HCT116 (cell line): Measurements from ENCODE around the gene SYT9. TPM values are rescaled to one million over a fixed set of nuclear protein-coding genes. Genes with fewer than 3 reads are reported as not detected.

Experiments
- ATAC-seq: fragments of 200-7000 bp; cut with Tn5 transposase; 2 replicates; pipeline ENCODE4 v1.9.1; 2020; ENCODE audit warnings: mild to moderate bottlenecking, moderate library complexity
- BruUV-seq: library from RNA; stranded (reverse); fragments of 400-500 nt; replicated peaks from 2 replicates; lab custom pipeline; 2021; lab: Mats Ljungman, UMichigan
- CTCF ChIA-PET: fragments of 300-600 bp; sonication (Branson Sonifier 250); formaldehyde crosslinking; loops from one replicate; lab custom pipeline; 2021; ENCODE audit warnings: antibody characterized with exemption; lab: Charles Lee
- POLR2A ChIA-PET: fragments of 300-600, 350-600 bp; sonication (Branson Sonifier 250); formaldehyde crosslinking; loops from one replicate; lab custom pipeline; 2021; ENCODE audit warnings: antibody characterized with exemption; lab: Charles Lee
- RAD21 ChIA-PET, 2 experiments: fragments of 300-600 bp; sonication (Branson Sonifier 250); formaldehyde crosslinking; loops; one replicate each; lab custom pipeline; 2023; ENCODE audit warnings: low total read pairs in 2 of 2; ENCODE audit not compliant: uncharacterized antibody in 2 of 2, unreplicated experiment in 2 of 2, low non-redundant PET in 1 of 2; lab: Charles Lee
- DNase-seq: peaks from one replicate; pipeline ENCODE4 v3.0.0-alpha.2; 2010; ENCODE audit warnings: low read depth, low spot score
- H2AFZ ChIP-seq: fragments of 200-600 bp; shearing (Covaris generic), sonication (generic); 2 replicates; pipeline ENCODE4 v1.6.1; 2017; ENCODE audit warnings: low read depth, mixed run types, mixed read lengths, antibody characterized with exemption, low read length; ENCODE audit not compliant: poor library complexity, severe bottlenecking
- H3K27ac ChIP-seq: 2 replicates; pipeline ENCODE4 v1.5.1; 2012; ENCODE audit warnings: low read depth, low read length
- H3K27me3 ChIP-seq: fragments of 200-600 bp; sonication (generic); 2 replicates; pipeline ENCODE4 v1.6.1; 2016; ENCODE audit warnings: mixed run types, low read length, mixed read lengths; ENCODE audit not compliant: insufficient read depth
- H3K36me3 ChIP-seq, 2 experiments: fragments of 200-500 bp in 1 of 2; fragments of 200-600 bp in 1 of 2; sonication (Bioruptor generic) in 1 of 2; sonication (generic) in 1 of 2; 2 replicates each; pipeline versions ENCODE4 v1.5.1 to v1.6.1; 2014 to 2016; ENCODE audit warnings: low read length in 2 of 2, inconsistent platforms in 1 of 2, mixed read lengths in 1 of 2, mixed run types in 1 of 2; ENCODE audit not compliant: insufficient read depth in 2 of 2, control insufficient read depth in 1 of 2
- H3K4me1 ChIP-seq, 2 experiments: fragments of 200-600 bp in 1 of 2; sonication (generic) in 1 of 2; 2 replicates each; pipeline versions ENCODE4 v1.5.1 to v1.6.1; 2012 to 2017; ENCODE audit warnings: low read length in 2 of 2, inconsistent platforms in 1 of 2, mild to moderate bottlenecking in 1 of 2, mixed read lengths in 1 of 2, mixed run types in 1 of 2, moderate library complexity in 1 of 2; ENCODE audit not compliant: insufficient read depth in 2 of 2, control insufficient read depth in 1 of 2
- H3K4me2 ChIP-seq: fragments of 200-600 bp; sonication (generic); 2 replicates; pipeline ENCODE4 v1.6.1; 2017; ENCODE audit warnings: mixed run types, low read length, mixed read lengths
- H3K4me3 ChIP-seq, 2 experiments: fragments of 200-600 bp in 1 of 2; sonication (generic) in 1 of 2; replicated peaks in 1 of 2; 2 replicates each; pipeline ENCODE4 v1.5.1; 2011 to 2016; ENCODE audit warnings: low read length in 2 of 2, control low read depth in 1 of 2, low read depth in 1 of 2, mild to moderate bottlenecking in 1 of 2, mixed read lengths in 1 of 2, mixed run types in 1 of 2
- H3K79me2 ChIP-seq: fragments of 200-600 bp; sonication (generic); 2 replicates; pipeline ENCODE4 v1.6.1; 2017; ENCODE audit warnings: mild to moderate bottlenecking, mixed run types, low read length, moderate library complexity, mixed read lengths; ENCODE audit not compliant: insufficient read depth
- H3K9ac ChIP-seq: fragments of 200-600 bp; sonication (generic); 2 replicates; pipeline ENCODE4 v1.6.1; 2016; ENCODE audit warnings: low read length, mixed read lengths
- H3K9me2 ChIP-seq: fragments of 200-600 bp; sonication (generic), shearing (Covaris generic); 2 replicates; pipeline ENCODE4 v1.6.1; 2017; ENCODE audit warnings: mixed run types, mild to moderate bottlenecking, moderate library complexity; ENCODE audit not compliant: insufficient read depth
- H3K9me3 ChIP-seq, 2 experiments: fragments of 200-500 bp in 1 of 2; fragments of 200-600 bp in 1 of 2; sonication (Bioruptor generic) in 1 of 2; sonication (generic) in 1 of 2; 2 replicates each; pipeline ENCODE4 v1.6.1; 2014 to 2017; ENCODE audit warnings: low read length in 2 of 2, mixed read lengths in 2 of 2, inconsistent platforms in 1 of 2, low read depth in 1 of 2, mild to moderate bottlenecking in 1 of 2, mixed run types in 1 of 2, moderate library complexity in 1 of 2; ENCODE audit not compliant: control insufficient read depth in 1 of 2, insufficient read depth in 1 of 2
- H4K20me1 ChIP-seq: fragments of 200-600 bp; sonication (generic), shearing (Covaris generic); 2 replicates; pipeline ENCODE4 v1.6.1; 2017; ENCODE audit warnings: mixed run types, mild to moderate bottlenecking, moderate library complexity; ENCODE audit not compliant: insufficient read depth
- CBX3 ChIP-seq: IDR thresholded peaks from 2 replicates; pipeline ENCODE4 v1.6.1; 2012; ENCODE audit warnings: low read depth
- CEBPB ChIP-seq: IDR thresholded peaks from 2 replicates; pipeline ENCODE4 v1.6.1; 2012; ENCODE audit warnings: low read depth
- EGR1 ChIP-seq: IDR thresholded peaks from 2 replicates; pipeline ENCODE4 v1.6.1; 2012; ENCODE audit warnings: low read depth
- ELF1 ChIP-seq: IDR thresholded peaks from 2 replicates; pipeline ENCODE4 v1.6.1; 2012; ENCODE audit warnings: low read depth, borderline replicate concordance
- EZH2 ChIP-seq: fragments of 200-600 bp; sonication (generic); IDR thresholded peaks from 2 replicates; pipeline ENCODE4 v1.6.1; 2017; ENCODE audit warnings: antibody characterized with exemption, mixed run types
- EZH2phosphoT487 ChIP-seq: fragments of 200-600 bp; IDR thresholded peaks from 2 replicates; pipeline ENCODE4 v1.6.1; 2018; ENCODE audit warnings: antibody characterized with exemption, borderline replicate concordance
- FOSL1 ChIP-seq: IDR thresholded peaks from 2 replicates; pipeline ENCODE4 v1.6.1; 2012; ENCODE audit warnings: low read depth
- JUND ChIP-seq: IDR thresholded peaks from 2 replicates; pipeline ENCODE4 v1.6.1; 2012
- POLR2AphosphoS5 ChIP-seq: IDR thresholded peaks from 2 replicates; pipeline ENCODE4 v1.6.1; 2011; ENCODE audit warnings: mild to moderate bottlenecking, low read depth, low read length, moderate library complexity
- RAD21 ChIP-seq: IDR thresholded peaks from 2 replicates; pipeline ENCODE4 v1.6.1; 2012; ENCODE audit warnings: low read depth, mild to moderate bottlenecking
- SIN3A ChIP-seq: IDR thresholded peaks from 2 replicates; pipeline ENCODE4 v1.6.1; 2012; ENCODE audit warnings: low read depth
- SP1 ChIP-seq: IDR thresholded peaks from 2 replicates; pipeline ENCODE4 v1.6.1; 2012; ENCODE audit warnings: low read depth
- SRF ChIP-seq: IDR thresholded peaks from 2 replicates; pipeline ENCODE4 v1.6.1; 2012; ENCODE audit warnings: low read depth
- TCF7L2 ChIP-seq: IDR thresholded peaks from 2 replicates; pipeline ENCODE4 v1.7.0; 2011; ENCODE audit warnings: borderline replicate concordance, inconsistent platforms; ENCODE audit not compliant: insufficient read depth, insufficient read length; ENCODE audit errors: extremely low read depth
- ZFX ChIP-seq: fragments of 450-650 bp; IDR thresholded peaks from 2 replicates; pipeline ENCODE4 v1.6.1; 2017
- ZNF274 ChIP-seq: fragments of 200-500 bp; sonication (Bioruptor generic); IDR thresholded peaks from 2 replicates; pipeline ENCODE4 v1.6.1; 2014; ENCODE audit warnings: mild to moderate bottlenecking, low read depth, low read length, inconsistent platforms
- intact Hi-C: fragments of 100-400 bp; cut with micrococcal nuclease; formaldehyde crosslinking; loops from 2 replicates; pipeline ENCODE4 v1.10.0; 2022
- total RNA-seq: library from RNA; stranded (reverse); gene quantifications from one replicate; pipeline ENCODE4 v1.2.1, GENCODE V29; 2021; ENCODE audit not compliant: unreplicated experiment
- TF ChIP-seq, protein P1 (sequence below): IDR thresholded peaks from 2 replicates; pipeline ENCODE4 v1.6.1; 2012; ENCODE audit warnings: low read depth
- TF ChIP-seq, protein P2 (sequence below): IDR thresholded peaks from 2 replicates; pipeline ENCODE4 v1.6.1; 2011; ENCODE audit warnings: mild to moderate bottlenecking, low read length, moderate library complexity; ENCODE audit not compliant: insufficient replicate concordance; ENCODE audit errors: extremely low read depth
- TF ChIP-seq, protein P3 (sequence below): IDR thresholded peaks from 2 replicates; pipeline ENCODE4 v1.6.1; 2012
- TF ChIP-seq, protein P4 (sequence below): IDR thresholded peaks from 2 replicates; pipeline ENCODE4 v1.6.1; 2012

The SYT9 gene
- total RNA-seq, 1 experiment from 2014 or later: not detected

DNA sequence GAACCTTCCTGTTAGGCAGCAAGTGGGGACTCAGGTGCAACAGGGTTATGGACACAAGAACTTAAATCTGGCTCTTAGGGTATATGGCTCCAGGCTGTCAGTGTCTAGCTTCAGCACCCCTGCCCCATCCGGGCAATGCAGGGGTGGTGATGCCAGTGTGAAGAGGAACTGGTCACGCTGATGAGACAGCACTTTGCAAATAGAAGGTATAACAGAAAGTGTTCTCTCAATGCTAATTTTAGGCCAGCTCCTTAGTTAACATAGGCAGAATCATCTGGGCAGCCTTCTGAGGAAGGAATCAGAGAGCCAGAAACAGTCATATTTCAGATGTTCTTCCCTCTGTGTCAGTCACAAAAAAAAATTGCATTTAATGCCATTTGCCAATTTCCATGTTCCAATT is 41.2 kb downstream of the SYT9 start:
- no peaks in the 10 kb centered on the region for H3K79me2 ChIP-seq
- no peaks in the 10 kb centered on the region for H3K4me1 ChIP-seq
- TF ChIP-seq SRF: no peak
- no peak for TF ChIP-seq ELF1
- TF ChIP-seq CEBPB: no peak
- no peak for TF ChIP-seq EZH2
- TF ChIP-seq JUND: no peak
- TF ChIP-seq RAD21: no peak
- no peak for TF ChIP-seq TCF7L2
- no peak for TF ChIP-seq ZFX
- TF ChIP-seq CBX3: no peak
- TF ChIP-seq FOSL1: no peak
- no peak for TF ChIP-seq EZH2phosphoT487
- no peak for TF ChIP-seq EGR1
- TF ChIP-seq, protein P1, sequence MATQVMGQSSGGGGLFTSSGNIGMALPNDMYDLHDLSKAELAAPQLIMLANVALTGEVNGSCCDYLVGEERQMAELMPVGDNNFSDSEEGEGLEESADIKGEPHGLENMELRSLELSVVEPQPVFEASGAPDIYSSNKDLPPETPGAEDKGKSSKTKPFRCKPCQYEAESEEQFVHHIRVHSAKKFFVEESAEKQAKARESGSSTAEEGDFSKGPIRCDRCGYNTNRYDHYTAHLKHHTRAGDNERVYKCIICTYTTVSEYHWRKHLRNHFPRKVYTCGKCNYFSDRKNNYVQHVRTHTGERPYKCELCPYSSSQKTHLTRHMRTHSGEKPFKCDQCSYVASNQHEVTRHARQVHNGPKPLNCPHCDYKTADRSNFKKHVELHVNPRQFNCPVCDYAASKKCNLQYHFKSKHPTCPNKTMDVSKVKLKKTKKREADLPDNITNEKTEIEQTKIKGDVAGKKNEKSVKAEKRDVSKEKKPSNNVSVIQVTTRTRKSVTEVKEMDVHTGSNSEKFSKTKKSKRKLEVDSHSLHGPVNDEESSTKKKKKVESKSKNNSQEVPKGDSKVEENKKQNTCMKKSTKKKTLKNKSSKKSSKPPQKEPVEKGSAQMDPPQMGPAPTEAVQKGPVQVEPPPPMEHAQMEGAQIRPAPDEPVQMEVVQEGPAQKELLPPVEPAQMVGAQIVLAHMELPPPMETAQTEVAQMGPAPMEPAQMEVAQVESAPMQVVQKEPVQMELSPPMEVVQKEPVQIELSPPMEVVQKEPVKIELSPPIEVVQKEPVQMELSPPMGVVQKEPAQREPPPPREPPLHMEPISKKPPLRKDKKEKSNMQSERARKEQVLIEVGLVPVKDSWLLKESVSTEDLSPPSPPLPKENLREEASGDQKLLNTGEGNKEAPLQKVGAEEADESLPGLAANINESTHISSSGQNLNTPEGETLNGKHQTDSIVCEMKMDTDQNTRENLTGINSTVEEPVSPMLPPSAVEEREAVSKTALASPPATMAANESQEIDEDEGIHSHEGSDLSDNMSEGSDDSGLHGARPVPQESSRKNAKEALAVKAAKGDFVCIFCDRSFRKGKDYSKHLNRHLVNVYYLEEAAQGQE: no peak
- TF ChIP-seq POLR2AphosphoS5: no peak
- no peak for TF ChIP-seq SIN3A
- TF ChIP-seq, protein P2, sequence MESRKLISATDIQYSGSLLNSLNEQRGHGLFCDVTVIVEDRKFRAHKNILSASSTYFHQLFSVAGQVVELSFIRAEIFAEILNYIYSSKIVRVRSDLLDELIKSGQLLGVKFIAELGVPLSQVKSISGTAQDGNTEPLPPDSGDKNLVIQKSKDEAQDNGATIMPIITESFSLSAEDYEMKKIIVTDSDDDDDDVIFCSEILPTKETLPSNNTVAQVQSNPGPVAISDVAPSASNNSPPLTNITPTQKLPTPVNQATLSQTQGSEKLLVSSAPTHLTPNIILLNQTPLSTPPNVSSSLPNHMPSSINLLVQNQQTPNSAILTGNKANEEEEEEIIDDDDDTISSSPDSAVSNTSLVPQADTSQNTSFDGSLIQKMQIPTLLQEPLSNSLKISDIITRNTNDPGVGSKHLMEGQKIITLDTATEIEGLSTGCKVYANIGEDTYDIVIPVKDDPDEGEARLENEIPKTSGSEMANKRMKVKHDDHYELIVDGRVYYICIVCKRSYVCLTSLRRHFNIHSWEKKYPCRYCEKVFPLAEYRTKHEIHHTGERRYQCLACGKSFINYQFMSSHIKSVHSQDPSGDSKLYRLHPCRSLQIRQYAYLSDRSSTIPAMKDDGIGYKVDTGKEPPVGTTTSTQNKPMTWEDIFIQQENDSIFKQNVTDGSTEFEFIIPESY: no peak
- TF ChIP-seq, protein P3, sequence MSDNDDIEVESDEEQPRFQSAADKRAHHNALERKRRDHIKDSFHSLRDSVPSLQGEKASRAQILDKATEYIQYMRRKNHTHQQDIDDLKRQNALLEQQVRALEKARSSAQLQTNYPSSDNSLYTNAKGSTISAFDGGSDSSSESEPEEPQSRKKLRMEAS: no peak
- TF ChIP-seq ZNF274: no peak
- TF ChIP-seq, protein P4, sequence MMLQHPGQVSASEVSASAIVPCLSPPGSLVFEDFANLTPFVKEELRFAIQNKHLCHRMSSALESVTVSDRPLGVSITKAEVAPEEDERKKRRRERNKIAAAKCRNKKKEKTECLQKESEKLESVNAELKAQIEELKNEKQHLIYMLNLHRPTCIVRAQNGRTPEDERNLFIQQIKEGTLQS: no peak
- no peak for TF ChIP-seq SP1
- H3K9ac ChIP-seq: no peak overlapping the region
- no peaks in the 10 kb centered on the region for H3K36me3 ChIP-seq
- CTCF ChIA-PET: no interaction called here
- peaks cover 13% of the 10 kb centered on the region; the same call in 1 of the 2 replicates for H3K27me3 ChIP-seq
- intact Hi-C loops: no loop called here
- no peaks in the 10 kb centered on the region for H3K9me2 ChIP-seq
- no peak overlapping the region for H3K4me3 ChIP-seq
- RAD21 ChIA-PET: no interaction called here
- BruUV-seq: no TSS peak
- ATAC-seq (no peak), DNase-seq (no peak)
- no peak overlapping the region for H3K27ac ChIP-seq
- H3K9me3 ChIP-seq: no peaks in the 10 kb centered on the region
- no peak overlapping the region for H2AFZ ChIP-seq
- POLR2A ChIA-PET: no interaction called here
- H3K4me2 ChIP-seq: no peak overlapping the region
- H4K20me1 ChIP-seq: no peaks in the 10 kb centered on the region
